GM21526 (cell line): ENCODE results near the gene KRT83.
"Not testable (repeated sequence)": the region's sequence is repeated elsewhere in the genome, so short reads cannot be mapped to it uniquely, and the experiment has no call there.

Experiments used
- ATAC-seq: cut with Tn5 transposase; IDR thresholded peaks from one replicate; pipeline ENCODE4 v1.9.1; 2021; ENCODE audit warnings: moderate library complexity; ENCODE audit not compliant: unreplicated experiment, low FRiP score

The KRT83 gene

DNA sequence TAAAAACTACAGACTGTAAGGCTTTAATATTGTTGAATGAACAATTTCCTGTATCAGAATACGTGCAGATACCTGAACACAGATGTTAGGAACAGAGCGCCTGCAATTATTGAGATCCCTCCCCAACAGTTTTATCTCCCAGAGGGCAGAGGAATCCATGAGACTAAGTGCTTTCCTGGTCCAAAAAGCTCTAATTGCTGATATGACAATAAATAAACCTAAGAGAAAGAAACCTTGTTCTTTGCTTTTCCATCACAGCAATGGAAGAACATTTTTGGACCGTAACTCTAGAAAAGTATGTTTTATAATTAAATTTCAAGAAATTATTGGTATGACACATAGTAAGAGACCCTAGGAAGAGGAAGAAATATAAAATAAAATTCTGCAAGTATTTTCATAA lies 13.0 kb upstream of the KRT83 start:
- ATAC-seq = no peak

DNA sequence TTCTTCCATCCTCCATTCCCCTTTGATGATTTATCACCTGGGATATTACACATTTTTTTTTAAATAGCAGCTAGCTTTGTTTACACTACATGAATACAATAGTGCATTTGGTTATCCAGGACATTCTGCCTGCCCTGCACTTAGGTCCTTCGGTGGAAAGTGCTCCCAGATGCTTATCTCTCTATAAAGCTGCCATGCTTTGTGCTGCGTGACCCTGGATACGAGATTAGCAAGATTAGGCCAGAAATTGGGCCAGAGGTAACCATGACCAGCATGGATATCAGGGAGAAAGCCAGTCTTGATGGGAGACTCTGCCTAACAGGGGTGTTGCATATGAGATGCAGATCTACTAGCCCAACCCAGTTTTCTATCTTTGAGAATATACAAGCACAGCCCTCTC lies 12.1 kb upstream of the KRT83 start:
- no peak for ATAC-seq

DNA sequence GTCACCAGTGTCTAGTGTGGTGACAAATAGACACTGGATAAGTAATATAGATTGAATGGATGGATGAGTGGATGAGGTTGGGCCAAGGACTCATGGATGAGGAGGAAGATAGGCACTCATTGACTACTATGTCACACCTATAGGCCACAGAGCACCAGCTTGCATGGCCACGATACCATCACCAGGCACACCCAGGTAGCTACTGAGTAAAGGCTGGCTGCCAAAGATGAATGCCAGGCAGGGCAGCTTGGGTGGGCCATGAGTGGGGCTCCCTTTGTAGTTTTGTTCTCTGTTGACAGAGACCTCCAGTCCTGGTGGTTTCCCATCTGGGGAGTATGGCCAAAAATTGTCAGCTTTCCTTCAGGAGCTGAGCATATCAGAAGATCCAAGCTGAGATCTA lies 11.2 kb upstream of the KRT83 start:
- ATAC-seq = no peak

DNA sequence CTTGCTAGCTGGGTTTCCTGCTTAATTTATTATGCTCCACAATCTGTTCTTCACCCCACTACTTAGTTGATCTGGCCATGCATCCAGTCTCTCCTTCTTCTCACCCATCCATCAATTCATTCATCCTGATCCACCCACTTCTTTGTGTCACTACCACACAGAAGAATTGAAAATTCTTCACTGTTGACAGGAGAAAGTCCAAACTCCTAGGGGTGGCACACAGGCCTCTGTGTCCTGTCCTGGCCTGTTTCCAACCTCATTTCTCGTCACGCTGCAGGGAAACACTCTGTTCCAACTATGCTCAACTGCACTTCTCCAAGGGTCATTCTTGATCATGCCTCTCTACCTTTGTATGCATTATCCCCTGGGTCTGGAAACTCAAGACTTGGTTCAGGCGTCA lies 10.6 kb upstream of the KRT83 start:
- no peak for ATAC-seq

DNA sequence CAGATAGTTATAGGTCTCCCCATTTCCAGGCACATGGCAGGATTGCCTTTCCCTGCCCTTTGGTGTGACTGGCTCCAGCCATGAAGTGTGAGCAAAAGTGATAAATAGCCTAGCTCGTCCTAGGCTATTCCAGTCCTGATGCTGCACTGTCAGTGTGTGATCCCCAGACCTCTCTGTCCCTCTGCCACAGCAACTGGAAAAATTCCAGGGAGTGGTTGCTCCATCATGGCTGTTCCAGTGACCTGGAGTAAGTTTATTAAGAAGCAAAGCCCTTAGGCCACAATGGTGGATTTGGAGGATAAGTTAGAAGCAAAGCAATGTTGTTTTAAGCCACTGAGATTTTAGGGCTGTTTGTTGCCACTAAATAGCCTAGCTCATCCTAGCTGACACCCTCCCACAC lies 9.8 kb upstream of the KRT83 start:
- ATAC-seq = no peak

DNA sequence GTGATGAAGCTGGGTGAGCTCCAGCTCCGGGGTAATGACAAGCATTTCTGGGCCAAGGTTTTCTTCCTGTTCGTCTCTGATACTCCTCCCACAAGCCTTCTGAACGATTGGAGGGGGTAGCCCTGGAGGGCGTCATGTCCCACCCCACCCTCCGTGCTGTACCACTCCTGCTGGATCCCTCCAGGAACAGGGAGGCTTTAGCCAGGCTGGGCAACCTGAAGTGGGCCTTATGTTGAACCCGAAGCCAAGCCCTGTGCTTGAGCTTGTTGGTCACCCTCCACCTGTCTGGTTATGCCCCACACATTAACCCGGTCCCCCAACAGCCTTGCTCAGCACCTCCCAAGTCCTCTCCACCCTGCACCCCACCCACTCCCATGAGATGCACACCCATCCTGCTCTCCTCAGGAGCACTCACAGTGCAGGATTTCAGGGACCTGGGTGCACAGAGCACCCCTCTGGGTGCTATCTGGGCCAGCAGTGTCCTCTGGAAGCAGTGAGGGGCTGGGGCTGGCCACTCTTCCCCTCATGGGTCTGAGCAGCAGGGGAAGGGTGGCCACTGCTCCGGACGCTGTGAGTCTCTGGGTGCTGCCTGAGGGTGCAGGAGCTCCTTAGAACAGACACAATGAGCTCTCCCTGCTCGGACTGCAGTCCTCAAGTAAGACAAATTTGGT lies 6.8 kb upstream of the KRT83 start:
- ATAC-seq = no peak

DNA sequence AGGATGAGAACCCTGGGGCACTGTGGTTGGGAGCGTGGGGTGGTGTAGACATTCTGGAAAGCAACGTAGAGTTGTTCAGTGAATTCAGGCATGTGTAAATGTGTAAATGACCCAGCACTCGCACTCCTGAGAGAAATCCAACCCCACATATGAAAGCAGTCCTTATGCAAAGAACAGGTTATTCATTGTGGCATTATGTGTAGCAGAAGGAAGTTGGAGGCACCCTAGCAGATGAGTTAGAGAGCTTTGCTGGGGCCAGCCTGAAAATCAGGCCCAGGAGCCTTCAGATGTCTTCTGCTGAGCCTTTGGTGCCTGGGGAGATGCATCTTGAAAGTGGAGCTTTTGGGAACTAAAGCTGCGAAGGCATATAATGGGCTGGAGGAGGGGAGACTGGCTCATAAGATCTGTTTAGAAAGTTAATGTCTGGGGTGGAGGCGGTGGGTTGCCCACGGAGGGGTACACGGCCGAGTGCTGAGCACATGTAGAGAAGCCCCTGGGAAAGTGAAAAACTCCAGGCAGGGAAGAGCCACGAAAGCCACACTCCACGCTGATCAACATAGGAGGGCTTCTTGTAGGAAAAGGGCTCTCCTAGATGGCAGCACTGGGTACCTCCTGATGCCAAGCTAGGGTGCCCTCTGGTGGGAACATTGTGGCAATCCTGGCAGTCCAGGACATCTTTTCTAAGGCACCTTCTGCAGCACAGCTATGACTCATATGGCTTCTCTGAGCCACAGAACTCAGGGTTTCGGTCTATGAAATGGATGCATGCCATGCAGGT lies 6.0 kb upstream of the KRT83 start:
- ATAC-seq = no peak

DNA sequence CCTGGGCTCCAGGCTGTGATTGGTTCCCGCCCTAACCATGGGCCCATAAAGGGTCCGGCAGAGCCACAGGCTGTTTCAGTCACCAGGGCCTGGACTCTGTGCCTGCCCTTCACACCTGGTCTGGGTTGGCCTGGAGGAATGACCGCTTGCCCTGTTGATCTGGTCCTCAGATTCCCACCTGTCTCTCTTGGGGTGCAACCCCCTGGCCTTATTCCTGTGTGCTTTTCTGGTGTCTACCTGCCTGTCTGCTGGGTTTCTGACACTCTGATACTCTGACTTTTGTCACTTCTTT lies 2.9 kb upstream of the KRT83 start:
- ATAC-seq = no peak

DNA sequence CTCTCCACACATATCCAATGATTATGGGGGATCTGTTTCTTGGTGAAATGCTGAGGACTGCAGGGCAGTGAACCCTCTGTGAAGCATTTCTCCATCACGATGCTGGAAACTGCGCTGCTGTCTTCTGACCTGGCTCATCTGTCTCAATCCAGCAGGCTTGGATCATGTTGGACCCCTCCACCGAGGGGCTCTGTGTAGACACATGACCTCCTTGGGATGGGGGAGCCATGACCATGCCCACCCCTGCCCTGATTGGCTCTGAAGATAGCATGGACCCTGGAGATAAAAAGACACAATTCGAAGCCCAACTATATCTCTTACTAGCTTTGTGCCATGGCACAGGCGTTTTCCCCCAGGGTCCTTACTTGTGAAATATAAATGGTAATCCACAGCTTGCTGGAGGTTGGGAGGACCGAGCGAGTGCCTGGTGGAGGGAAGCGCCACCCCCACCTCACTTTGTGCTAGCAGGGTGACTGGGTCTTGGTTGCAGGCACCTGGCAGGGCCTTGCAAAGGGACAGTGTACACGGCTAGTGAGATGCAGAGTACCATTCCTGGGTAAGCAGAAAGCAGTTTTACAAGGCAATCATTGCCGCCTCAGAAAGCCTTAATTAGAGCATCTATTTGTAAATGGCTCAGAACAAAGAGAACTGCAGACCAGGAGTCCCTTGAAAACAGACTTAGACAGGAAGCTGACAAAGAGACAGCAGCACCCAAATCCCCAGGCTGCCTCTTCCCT lies 2.4 kb upstream of the KRT83 start:
- ATAC-seq = no peak

DNA sequence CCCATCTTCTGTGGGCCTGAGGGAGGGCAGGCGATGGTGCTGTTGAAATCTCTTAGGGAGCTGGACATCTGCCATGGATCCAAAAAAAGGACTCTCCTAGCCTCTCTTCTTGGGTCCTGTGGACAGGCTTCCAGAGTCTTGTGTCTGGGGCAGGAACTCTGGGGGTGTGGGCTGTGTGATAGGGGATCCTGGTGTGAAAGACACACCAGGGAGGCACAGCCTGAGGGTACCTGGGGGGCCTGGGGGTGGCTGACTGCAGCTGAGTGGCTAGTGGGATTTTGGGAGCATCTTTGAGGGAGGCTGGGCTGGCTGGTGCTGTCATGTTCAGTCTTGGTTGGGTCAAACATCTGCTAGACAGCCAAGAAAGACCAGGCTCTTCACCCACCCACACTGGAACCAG lies 1.8 kb upstream of the KRT83 start:
- no peak for ATAC-seq

DNA sequence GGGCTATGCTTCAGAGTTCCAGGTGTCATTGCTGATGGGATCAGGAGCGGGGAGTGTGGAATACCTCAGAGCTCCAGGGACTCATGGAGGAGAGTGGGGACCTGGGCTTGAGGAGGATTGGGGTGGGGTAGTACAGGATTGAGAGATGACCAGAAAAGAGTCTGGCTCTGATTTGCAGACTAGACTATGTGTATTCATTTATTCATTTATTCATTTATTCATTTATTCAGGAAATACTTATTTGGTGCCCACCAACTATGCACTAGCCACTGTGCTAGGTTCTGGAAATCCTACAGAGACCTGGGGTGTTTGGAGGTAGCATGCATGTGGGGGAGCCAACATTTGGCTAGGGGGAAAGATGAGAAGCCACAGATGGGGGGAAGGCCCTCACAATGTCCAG lies 871 bp upstream of the KRT83 start:
- ATAC-seq = no peak

DNA sequence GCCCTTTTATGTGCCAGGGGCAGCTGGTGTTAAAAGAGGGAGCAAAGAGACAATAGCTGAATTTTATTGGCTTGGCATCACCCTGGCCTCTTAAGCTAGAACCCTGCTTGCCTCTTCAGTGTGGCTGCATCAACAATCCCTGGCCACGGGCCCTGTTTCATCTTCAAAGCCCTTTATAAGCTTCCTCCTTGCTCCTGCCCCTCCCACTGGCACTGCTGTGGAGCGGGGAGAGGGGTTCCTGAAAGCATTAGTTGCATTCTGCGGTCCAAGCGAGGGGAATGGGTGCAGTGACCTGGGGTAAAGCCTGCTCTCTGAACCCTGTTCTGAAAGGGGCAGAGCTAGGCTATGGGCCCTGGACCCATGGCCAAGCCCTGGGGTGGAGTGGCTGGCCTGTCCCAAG lies 220 bp upstream of the KRT83 start:
- ATAC-seq = no peak

DNA sequence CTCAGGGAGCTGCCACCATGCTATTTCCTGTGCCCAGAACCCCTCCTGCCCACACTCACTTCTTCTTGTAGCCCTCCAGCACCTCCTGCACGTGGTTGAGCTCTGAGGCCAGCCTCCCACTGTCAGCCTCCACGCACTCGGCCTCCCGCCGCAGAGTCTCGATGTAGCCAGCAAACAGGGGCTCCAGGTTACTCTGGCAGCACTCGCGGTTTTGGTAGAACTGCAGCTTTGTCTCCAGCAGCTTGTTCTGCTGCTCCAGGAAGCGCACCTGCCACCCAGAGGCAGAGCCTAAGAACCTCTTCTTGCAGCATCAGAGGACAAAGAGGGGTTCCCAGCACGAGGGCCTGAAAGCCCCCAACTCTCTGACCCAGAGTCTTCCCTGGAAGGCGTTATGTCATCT lies 2.1 kb downstream of the KRT83 start:
- ATAC-seq = no peak

DNA sequence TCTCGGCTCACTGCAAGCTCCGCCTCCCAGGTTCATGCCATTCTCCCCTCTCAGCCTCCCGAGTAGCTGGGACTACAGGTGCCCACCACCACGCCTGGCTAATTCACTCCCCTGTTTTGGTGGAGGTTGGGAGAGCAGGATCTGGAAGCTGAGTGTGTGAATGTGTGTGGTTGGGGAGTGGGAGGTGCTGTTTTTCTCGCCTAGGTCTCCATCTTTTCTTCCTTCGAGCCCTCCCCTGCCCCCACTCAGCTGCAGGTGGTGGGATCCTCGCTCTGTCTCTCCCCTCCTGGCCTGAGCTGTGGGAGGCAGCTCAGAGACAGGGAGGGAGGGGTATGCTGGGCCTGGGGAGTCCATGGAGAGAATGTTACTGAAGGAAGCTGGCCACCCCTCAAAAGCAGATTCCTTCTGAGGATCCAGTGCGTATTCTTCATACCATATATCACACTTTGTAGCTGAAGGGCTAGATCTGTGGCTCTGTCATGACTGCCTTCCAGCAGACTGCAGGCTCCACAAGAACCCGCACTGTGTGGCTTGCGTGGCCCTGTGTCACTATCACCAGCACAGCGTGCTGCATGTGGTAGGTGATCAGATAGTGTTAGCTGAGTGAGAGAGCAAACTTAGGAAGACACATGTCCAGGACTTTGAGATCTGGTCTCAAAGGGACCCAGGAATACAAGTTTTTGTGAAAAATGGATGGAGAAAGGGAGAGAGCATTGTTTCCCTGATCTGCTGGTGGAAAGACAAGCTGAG lies 2.8 kb downstream of the KRT83 start:
- ATAC-seq = no peak

DNA sequence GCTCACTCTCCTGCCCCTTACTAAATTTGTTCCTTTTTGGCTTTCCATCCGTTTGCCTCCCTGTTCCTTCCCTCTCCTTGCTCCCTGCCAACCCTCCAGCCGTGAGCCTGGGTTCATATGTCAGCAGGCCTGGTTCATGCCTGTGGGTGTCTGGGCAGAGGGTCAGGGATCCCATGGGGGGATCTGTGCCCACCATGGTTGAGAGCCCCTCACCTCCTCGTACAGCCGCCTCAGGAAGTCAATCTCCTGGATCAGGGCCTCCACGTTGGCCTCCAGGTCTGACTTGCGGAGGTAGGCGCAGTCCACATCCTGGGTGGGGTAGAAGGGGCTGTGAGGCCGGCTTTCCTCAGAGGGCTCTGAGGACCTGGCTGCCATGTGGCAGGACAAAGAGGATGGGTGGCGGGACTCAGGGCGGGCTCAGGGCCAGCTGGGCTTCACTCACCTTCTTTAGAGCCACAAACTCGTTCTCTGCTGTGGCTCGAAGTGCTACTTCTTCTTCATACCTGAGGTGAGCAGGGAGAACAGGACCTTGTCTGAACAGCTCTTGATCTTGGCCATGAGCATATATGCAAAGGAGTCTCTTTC lies 3.6 kb downstream of the KRT83 start:
- no peak for ATAC-seq

DNA sequence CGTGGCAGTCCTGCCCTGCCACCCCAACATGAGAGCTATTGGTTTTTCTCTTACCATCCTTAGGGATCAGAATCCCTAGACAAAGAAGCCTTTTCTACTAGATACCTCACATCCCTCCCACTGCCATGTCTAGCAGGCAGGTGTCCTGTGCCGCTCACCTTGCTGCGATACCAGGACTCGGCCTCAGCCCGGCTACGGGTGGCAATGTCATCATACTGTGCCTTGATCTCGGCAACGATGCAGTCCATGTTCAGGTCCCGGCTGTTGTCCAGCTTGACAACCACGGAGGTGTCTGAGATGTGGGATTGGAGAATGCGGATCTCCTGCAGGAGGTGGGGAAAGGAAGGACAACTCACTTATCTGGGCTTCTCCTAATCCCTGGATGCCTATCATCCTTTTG lies 4.5 kb downstream of the KRT83 start:
- no peak for ATAC-seq

DNA sequence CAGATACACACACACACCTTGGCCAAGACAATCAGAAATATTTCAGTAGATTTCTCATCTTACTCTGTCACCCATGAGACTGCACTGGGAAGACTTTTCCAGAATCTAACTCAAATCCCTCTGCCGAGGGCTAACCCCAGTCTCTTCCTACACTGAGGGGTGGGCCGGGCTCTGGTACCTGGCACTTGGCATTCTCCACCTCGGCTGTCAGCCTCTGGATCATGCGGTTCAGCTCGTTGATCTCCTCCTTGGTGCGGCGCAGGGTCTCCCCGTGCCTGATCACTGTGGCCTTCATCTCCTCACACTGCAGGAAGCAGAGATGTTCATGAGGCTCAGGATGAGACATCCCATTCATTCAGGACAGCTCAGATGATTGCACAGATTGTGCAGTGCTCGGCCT lies 4.9 kb downstream of the KRT83 start:
- no peak for ATAC-seq

DNA sequence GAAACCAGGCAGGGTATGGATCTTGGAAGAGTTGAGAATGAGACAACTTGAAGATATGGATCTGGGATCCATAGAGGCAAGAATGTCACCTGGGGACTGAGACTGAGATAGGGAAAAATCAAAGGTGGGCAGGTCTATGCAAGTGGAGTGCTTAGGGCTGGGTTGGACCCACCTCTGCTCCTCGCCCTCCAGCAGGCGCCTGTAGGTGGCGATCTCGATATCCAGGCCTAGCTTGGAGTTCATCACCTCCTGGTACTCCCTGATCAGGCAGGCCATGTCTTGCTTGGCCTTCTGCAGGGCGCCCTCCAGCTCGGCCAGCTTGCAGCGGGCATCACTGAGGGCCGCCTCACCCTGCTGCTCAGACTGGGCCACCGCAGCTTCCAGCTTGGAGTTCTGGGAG lies 5.5 kb downstream of the KRT83 start:
- not testable (repeated sequence) for ATAC-seq

DNA sequence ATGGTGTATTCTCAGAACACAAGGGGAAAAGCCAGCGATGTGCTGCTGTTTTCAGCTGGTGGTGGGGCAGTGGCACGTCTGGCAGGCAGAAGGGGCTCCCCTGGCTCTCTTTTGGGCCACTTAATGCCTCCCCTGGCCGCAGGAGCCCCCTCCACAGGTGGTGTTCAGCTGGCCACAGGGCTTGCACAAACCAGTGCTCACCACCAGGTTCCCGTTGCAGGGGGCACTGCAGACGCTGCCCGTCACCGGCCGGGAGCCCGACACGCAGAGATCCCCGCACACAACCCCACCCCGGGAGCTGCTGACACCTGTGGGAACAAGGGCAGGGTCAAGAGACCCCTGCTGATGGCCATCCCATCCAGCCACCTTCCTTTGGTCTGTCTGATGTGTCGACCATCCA lies 6.7 kb downstream of the KRT83 start:
- no peak for ATAC-seq

DNA sequence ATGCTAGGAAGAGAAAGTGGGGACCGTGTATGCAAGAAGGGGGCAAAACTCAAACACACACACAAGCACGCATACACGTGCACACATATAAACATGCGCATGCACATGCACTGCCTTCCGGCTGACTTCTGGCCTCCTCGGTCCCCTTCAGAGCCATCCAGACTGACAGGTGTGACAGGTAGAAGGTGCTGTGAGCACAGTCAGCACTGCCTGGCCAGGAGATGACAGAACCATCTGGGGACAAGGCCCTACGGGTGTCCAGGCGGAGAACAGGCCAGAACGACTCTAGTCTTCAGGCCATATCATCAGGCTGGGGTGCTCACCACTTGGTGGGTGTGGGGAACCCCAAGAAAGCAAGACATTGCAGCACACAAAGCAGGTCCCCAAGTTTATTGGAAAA lies 7.3 kb downstream of the KRT83 start:
- no peak for ATAC-seq

DNA sequence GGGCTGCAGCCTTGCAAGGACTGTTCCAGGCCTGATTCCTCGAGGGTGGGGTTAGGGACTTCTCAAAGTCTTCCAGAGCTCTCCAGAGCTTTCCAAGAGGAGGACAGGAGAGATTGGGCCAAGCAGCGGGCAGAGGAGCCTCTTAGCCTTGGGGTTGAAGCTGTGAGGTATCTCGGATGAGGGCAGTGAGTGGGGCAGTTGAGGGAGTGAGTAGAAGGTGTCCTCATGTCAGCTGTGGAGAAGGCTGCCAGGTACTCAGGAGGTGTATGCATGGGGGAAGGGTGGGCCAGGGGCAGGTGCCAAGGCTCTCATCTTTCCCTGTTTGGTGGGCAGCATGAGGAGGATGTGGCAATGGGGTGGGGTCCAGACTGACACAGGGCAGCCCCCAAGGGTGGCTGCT lies 7.7 kb downstream of the KRT83 start:
- no peak for ATAC-seq
